ENCODE measurements around the gene C5orf63.
"Not testable (repeated sequence)": the region's sequence is repeated elsewhere in the genome, so short reads cannot be mapped to it uniquely, and the experiment has no call there.

C5orf63 gene

GRCh38 chr5:127072861-127073846 is at the start of gene C5orf63:
TSS of gene C5orf63 (minus strand) at chr5:127073502. CDS start at chr5:127058995, 14,507 bp downstream.
- DNase-seq (ENCODE audit: low read depth in 1 of 2, low spot score in 1 of 2): peak; percentile 51 to 61
- in situ Hi-C loops (cut with HindIII; ENCODE audit: low pct_unique_long_range_greater_than_20kb, low sequenced_read_pairs): no loop called here
- TF ChIP-seq JUND (IDR thresholded peaks at IDR 0.05; ENCODE audit: low read depth): no peak

GRCh38 chr5:127112347-127112864 is 39.1 kb upstream of the C5orf63 start:
- in situ Hi-C loops (cut with HindIII; ENCODE audit: low pct_unique_long_range_greater_than_20kb, low sequenced_read_pairs): no loop called here

GRCh38 chr5:127111112-127111511 is 37.8 kb upstream of the C5orf63 start:
- in situ Hi-C loops (cut with HindIII; ENCODE audit: low pct_unique_long_range_greater_than_20kb, low sequenced_read_pairs): no loop called here
- TF ChIP-seq JUND (IDR thresholded peaks at IDR 0.05; ENCODE audit: low read depth): no peak
- DNase-seq (ENCODE audit: low read depth in 1 of 2, low spot score in 1 of 2): no peak

More at GRCh38 chr5:127112347-127112864, 39.1 kb upstream of the C5orf63 start:
- TF ChIP-seq JUND (IDR thresholded peaks at IDR 0.05; ENCODE audit: low read depth): no peak
- no peak for DNase-seq (ENCODE audit: low read depth in 1 of 2, low spot score in 1 of 2)

- DNase-seq (ENCODE audit: low read depth in 1 of 2, low spot score in 1 of 2); in situ Hi-C loops (cut with HindIII; ENCODE audit: low pct_unique_long_range_greater_than_20kb, low sequenced_read_pairs): not testable (repeated sequence)
Measured at GRCh38 chr5:127108624-127109260, 35.4 kb upstream of the C5orf63 start.

GRCh38 chr5:127101935-127102334 is 28.6 kb upstream of the C5orf63 start:
- in situ Hi-C loops (cut with HindIII; ENCODE audit: low pct_unique_long_range_greater_than_20kb, low sequenced_read_pairs): no loop called here
- no peak for TF ChIP-seq JUND (IDR thresholded peaks at IDR 0.05; ENCODE audit: low read depth)
- DNase-seq (ENCODE audit: low read depth in 1 of 2, low spot score in 1 of 2): no peak

GRCh38 chr5:127101533-127101932 is 28.2 kb upstream of the C5orf63 start:
- TF ChIP-seq JUND (IDR thresholded peaks at IDR 0.05; ENCODE audit: low read depth): no peak
- no peak for DNase-seq (ENCODE audit: low read depth in 1 of 2, low spot score in 1 of 2)
- in situ Hi-C loops (cut with HindIII; ENCODE audit: low pct_unique_long_range_greater_than_20kb, low sequenced_read_pairs): no loop called here

- in situ Hi-C loops (cut with HindIII; ENCODE audit: low pct_unique_long_range_greater_than_20kb, low sequenced_read_pairs): no loop called here
- TF ChIP-seq JUND (IDR thresholded peaks at IDR 0.05; ENCODE audit: low read depth): no peak
- DNase-seq (ENCODE audit: low read depth in 1 of 2, low spot score in 1 of 2): no peak
Measured at GRCh38 chr5:127098241-127098640, 24.9 kb upstream of the C5orf63 start.

GRCh38 chr5:127097278-127097677 is 24.0 kb upstream of the C5orf63 start:
- in situ Hi-C loops (cut with HindIII; ENCODE audit: low pct_unique_long_range_greater_than_20kb, low sequenced_read_pairs): no loop called here
- no peak for TF ChIP-seq JUND (IDR thresholded peaks at IDR 0.05; ENCODE audit: low read depth)
- peak in 1 of 2 experiments; percentile 23 for DNase-seq (ENCODE audit: low read depth in 1 of 2, low spot score in 1 of 2)

GRCh38 chr5:127096328-127096993 is 23.2 kb upstream of the C5orf63 start:
- in situ Hi-C loops (cut with HindIII; ENCODE audit: low pct_unique_long_range_greater_than_20kb, low sequenced_read_pairs): no loop called here
- DNase-seq (ENCODE audit: low read depth in 1 of 2, low spot score in 1 of 2): no peak
- no peak for TF ChIP-seq JUND (IDR thresholded peaks at IDR 0.05; ENCODE audit: low read depth)

- no peak for TF ChIP-seq JUND (IDR thresholded peaks at IDR 0.05; ENCODE audit: low read depth)
- in situ Hi-C loops (cut with HindIII; ENCODE audit: low pct_unique_long_range_greater_than_20kb, low sequenced_read_pairs): no loop called here
- DNase-seq (ENCODE audit: low read depth in 1 of 2, low spot score in 1 of 2): no peak
Measured at GRCh38 chr5:127094161-127094814, 21.0 kb upstream of the C5orf63 start.

GRCh38 chr5:127092690-127093089 is 19.4 kb upstream of the C5orf63 start:
- peak in 1 of 2 experiments; percentile 27 for DNase-seq (ENCODE audit: low read depth in 1 of 2, low spot score in 1 of 2)
- no peak for TF ChIP-seq JUND (IDR thresholded peaks at IDR 0.05; ENCODE audit: low read depth)
- in situ Hi-C loops (cut with HindIII; ENCODE audit: low pct_unique_long_range_greater_than_20kb, low sequenced_read_pairs): no loop called here

GRCh38 chr5:127089191-127089590 is 15.9 kb upstream of the C5orf63 start:
- DNase-seq (ENCODE audit: low read depth in 1 of 2, low spot score in 1 of 2): no peak
- in situ Hi-C loops (cut with HindIII; ENCODE audit: low pct_unique_long_range_greater_than_20kb, low sequenced_read_pairs): no loop called here
- no peak for TF ChIP-seq JUND (IDR thresholded peaks at IDR 0.05; ENCODE audit: low read depth)

All from T47D (cell line).